WTC11 (cell line): ENCODE results near the gene KLRF1. TPM values are rescaled to one million over a fixed set of nuclear protein-coding genes. Genes with fewer than 3 reads are reported as not detected.

Experiments
- ATAC-seq: fragments of 200-7000 bp; cut with Tn5 transposase; 2 replicates; pipeline ENCODE4 v1.10.0; 2021; ENCODE audit warnings: mild to moderate bottlenecking, moderate library complexity
- CTCF ChIA-PET: fragments of 300-600 bp; sonication (Branson Sonifier 250); formaldehyde crosslinking; loops from one replicate; lab custom pipeline; 2021; ENCODE audit warnings: antibody characterized with exemption; lab: Charles Lee
- POLR2A ChIA-PET: fragments of 350-600 bp; sonication (Branson Sonifier 250); formaldehyde crosslinking; loops from one replicate; lab custom pipeline; 2021; ENCODE audit warnings: antibody characterized with exemption; lab: Charles Lee
- DNase-seq: peaks from one replicate; pipeline ENCODE4 v3.0.0; 2021; ENCODE audit warnings: low spot score
- H3K27ac Mint-ChIP-seq: 2 replicates; pipeline ENCODE4 v1.8.0; 2021; ENCODE audit warnings: mixed read lengths
- H3K27me3 Mint-ChIP-seq: 2 replicates; pipeline ENCODE4 v1.8.0; 2021; ENCODE audit warnings: low read depth, mild to moderate bottlenecking, moderate library complexity, mixed read lengths
- H3K36me3 Mint-ChIP-seq: 2 replicates; pipeline ENCODE4 v1.8.0; 2021; ENCODE audit warnings: mixed read lengths
- H3K4me1 Mint-ChIP-seq: 2 replicates; pipeline ENCODE4 v1.8.0; 2022; ENCODE audit warnings: mixed read lengths
- H3K4me3 Mint-ChIP-seq: 2 replicates; pipeline ENCODE4 v1.8.0; 2021; ENCODE audit warnings: mild to moderate bottlenecking, moderate library complexity, mixed read lengths
- H3K9me3 Mint-ChIP-seq: 2 replicates; pipeline ENCODE4 v1.8.0; 2021; ENCODE audit warnings: mixed read lengths
- ATF1 ChIP-seq: sonication (generic); formaldehyde crosslinking; IDR thresholded peaks from 2 replicates; pipeline ENCODE4 v1.8.1; 2023; ENCODE audit warnings: mild to moderate bottlenecking, moderate library complexity, missing genetic modification reagents
- EMX1 ChIP-seq: fragments of 250-450 bp; sonication (Bioruptor Pico); IDR thresholded peaks from 2 replicates; pipeline ENCODE4 v1.8.0; 2021; ENCODE audit warnings: mild to moderate bottlenecking
- GRHL2 ChIP-seq: fragments of 250-450 bp; sonication (Bioruptor Pico); IDR thresholded peaks from 2 replicates; pipeline ENCODE4 v1.8.0; 2022; ENCODE audit warnings: mild to moderate bottlenecking, moderate library complexity; ENCODE audit not compliant: insufficient replicate concordance, severe bottlenecking
- KAT7 ChIP-seq: sonication (generic); formaldehyde crosslinking; IDR thresholded peaks from 2 replicates; pipeline ENCODE4 v1.8.1; 2023; ENCODE audit warnings: missing genetic modification reagents, mild to moderate bottlenecking, borderline replicate concordance
- MXD4 ChIP-seq: fragments of 250-450 bp; sonication (Bioruptor Pico); IDR thresholded peaks from 2 replicates; pipeline ENCODE4 v1.8.0; 2021; ENCODE audit warnings: mild to moderate bottlenecking, moderate library complexity, borderline replicate concordance
- MYBL2 ChIP-seq: sonication (generic); formaldehyde crosslinking; IDR thresholded peaks from 2 replicates; pipeline ENCODE4 v1.8.1; 2023; ENCODE audit warnings: mild to moderate bottlenecking, moderate library complexity, missing genetic modification reagents
- NR2C2 ChIP-seq: sonication (generic); formaldehyde crosslinking; IDR thresholded peaks from 2 replicates; pipeline ENCODE4 v1.8.0; 2022; ENCODE audit warnings: mild to moderate bottlenecking, missing genetic modification reagents
- SP1 ChIP-seq: sonication (generic); formaldehyde crosslinking; conservative IDR thresholded peaks from 2 replicates; pipeline ENCODE4 v1.8.1; 2022; ENCODE audit warnings: missing genetic modification reagents
- TEAD1 ChIP-seq: sonication (generic); formaldehyde crosslinking; IDR thresholded peaks from 2 replicates; pipeline ENCODE4 v1.8.0; 2022; ENCODE audit warnings: mild to moderate bottlenecking, missing genetic modification reagents
- TEAD4 ChIP-seq: sonication (generic); formaldehyde crosslinking; IDR thresholded peaks from 2 replicates; pipeline ENCODE4 v1.8.0; 2022; ENCODE audit warnings: mild to moderate bottlenecking, missing genetic modification reagents
- ZBTB21 ChIP-seq: sonication (generic); formaldehyde crosslinking; IDR thresholded peaks from 2 replicates; pipeline ENCODE4 v1.8.1; 2023; ENCODE audit warnings: mild to moderate bottlenecking, missing genetic modification reagents, borderline replicate concordance
- ZNF232 ChIP-seq: sonication (generic); formaldehyde crosslinking; IDR thresholded peaks from 2 replicates; pipeline ENCODE4 v1.8.0; 2022; ENCODE audit warnings: mild to moderate bottlenecking, missing genetic modification reagents
- ZNF317 ChIP-seq: sonication (generic); formaldehyde crosslinking; IDR thresholded peaks from 2 replicates; pipeline ENCODE4 v1.8.1; 2023; ENCODE audit warnings: low read depth, mild to moderate bottlenecking, moderate library complexity, missing genetic modification reagents, borderline replicate concordance
- ZNF423 ChIP-seq: fragments of 250-450 bp; sonication (Bioruptor Pico); IDR thresholded peaks from 2 replicates; pipeline ENCODE4 v2.1.2; 2022; ENCODE audit warnings: mild to moderate bottlenecking, moderate library complexity
- total RNA-seq: library from RNA; stranded (reverse); gene quantifications from 3 replicates; pipeline ENCODE4 v1.2.3, GENCODE V29; 2021
- TF ChIP-seq, protein P1 (sequence below): sonication (generic); formaldehyde crosslinking; conservative IDR thresholded peaks from 2 replicates; pipeline ENCODE4 v1.8.1; 2022; ENCODE audit warnings: mild to moderate bottlenecking, missing genetic modification reagents
- TF ChIP-seq, protein P2 (sequence below): fragments of 250-450 bp; sonication (Bioruptor Pico); IDR thresholded peaks from 2 replicates; pipeline ENCODE4 v2.1.2; 2022; ENCODE audit warnings: mild to moderate bottlenecking, moderate library complexity
- TF ChIP-seq, protein P3 (sequence below): sonication (generic); formaldehyde crosslinking; IDR thresholded peaks from 2 replicates; pipeline ENCODE4 v1.8.0; 2023; ENCODE audit warnings: mild to moderate bottlenecking, missing genetic modification reagents
- TF ChIP-seq, protein P4 (sequence below): sonication (generic); formaldehyde crosslinking; conservative IDR thresholded peaks from 2 replicates; pipeline ENCODE4 v1.8.1; 2023; ENCODE audit warnings: mild to moderate bottlenecking, low read depth, missing genetic modification reagents, moderate library complexity
- TF ChIP-seq, protein P5 (sequence below): fragments of 250-450 bp; sonication (Bioruptor Pico); IDR thresholded peaks from 2 replicates; pipeline ENCODE4 v1.8.0; 2021; ENCODE audit warnings: mild to moderate bottlenecking

The KLRF1 gene
- total RNA-seq, 1 experiment from 2014 or later: not detected

DNA sequence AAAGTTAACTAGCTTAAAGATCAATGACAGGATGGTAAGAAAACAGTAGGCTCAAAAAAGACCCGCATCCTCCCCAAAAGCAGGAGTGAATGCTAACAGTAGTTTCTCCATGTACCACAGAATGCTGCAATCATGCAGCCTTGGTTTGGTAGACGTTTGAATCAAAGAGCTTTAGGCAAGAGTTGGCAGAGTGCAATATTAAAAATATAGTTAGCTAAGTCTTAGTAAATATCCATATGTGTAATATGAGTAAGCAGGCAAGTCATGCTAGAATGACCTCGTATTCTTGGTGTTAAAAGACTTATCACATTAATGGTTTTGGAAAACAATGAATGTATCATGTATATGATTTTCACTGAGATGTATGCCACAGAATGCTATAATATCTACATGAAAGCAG is 18.8 kb upstream of the KLRF1 start:
- Mint-ChIP-seq H3K36me3 (no peaks in the 10 kb centered on the region), H3K4me1 (peaks cover 4% of the 10 kb centered on the region; the same call in 1 of the 2 replicates), H3K27me3 (no peaks in the 10 kb centered on the region), H3K9me3 (no peaks in the 10 kb centered on the region), H3K27ac (no peak overlapping the region), H3K4me3 (no peak overlapping the region)
- ATAC-seq (no peak), DNase-seq (no peak)
- CTCF ChIA-PET: interaction anchor here (1.2 to 2.6 kb wide), 2 partner anchors 11 to 65 kb away, joined by 3 to 9 read pairs; no protein-coding TSS in a partner anchor
- POLR2A ChIA-PET: no interaction called here
- TF ChIP-seq ATF1 (no peak), SP1 (CRISPR knock-in tag) (no peak), MYBL2 (CRISPR knock-in tag) (no peak), GRHL2 (CRISPR knock-in tag) (no peak), ZNF423 (no peak)
- TF ChIP-seq, protein P1, sequence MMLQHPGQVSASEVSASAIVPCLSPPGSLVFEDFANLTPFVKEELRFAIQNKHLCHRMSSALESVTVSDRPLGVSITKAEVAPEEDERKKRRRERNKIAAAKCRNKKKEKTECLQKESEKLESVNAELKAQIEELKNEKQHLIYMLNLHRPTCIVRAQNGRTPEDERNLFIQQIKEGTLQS (CRISPR knock-in tag): no peak

DNA sequence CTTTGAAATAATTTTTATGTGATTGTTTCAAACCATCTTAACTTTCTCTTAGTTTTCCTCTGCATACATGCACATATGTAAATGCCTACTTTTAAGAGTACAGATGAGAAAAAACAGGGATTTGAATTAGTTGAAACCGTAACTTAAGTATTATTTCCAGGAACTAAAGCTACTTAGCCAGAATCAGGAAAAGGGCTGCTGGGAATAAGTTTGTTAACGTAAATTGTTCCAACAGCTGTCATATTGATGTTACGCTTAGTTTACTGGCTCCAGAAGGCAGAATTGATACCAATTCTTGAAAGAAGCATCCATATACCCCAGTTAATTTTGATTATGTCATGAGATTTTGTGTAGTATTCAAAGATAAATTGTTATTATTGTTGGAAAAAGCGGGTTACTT is 17.9 kb upstream of the KLRF1 start:
- TF ChIP-seq, protein P2, sequence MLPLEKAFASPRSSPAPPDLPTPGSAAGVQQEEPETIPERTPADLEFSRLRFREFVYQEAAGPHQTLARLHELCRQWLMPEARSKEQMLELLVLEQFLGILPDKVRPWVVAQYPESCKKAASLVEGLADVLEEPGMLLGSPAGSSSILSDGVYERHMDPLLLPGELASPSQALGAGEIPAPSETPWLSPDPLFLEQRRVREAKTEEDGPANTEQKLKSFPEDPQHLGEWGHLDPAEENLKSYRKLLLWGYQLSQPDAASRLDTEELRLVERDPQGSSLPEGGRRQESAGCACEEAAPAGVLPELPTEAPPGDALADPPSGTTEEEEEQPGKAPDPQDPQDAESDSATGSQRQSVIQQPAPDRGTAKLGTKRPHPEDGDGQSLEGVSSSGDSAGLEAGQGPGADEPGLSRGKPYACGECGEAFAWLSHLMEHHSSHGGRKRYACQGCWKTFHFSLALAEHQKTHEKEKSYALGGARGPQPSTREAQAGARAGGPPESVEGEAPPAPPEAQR: no peak
- TF ChIP-seq ZNF317 (CRISPR knock-in tag) (no peak), MXD4 (CRISPR knock-in tag) (no peak), TEAD1 (CRISPR knock-in tag) (no peak), EMX1 (CRISPR knock-in tag) (no peak), NR2C2 (no peak), KAT7 (CRISPR knock-in tag) (no peak), ZNF232 (CRISPR knock-in tag) (no peak), ZBTB21 (no peak), TEAD4 (CRISPR knock-in tag) (no peak)
- TF ChIP-seq, protein P3, sequence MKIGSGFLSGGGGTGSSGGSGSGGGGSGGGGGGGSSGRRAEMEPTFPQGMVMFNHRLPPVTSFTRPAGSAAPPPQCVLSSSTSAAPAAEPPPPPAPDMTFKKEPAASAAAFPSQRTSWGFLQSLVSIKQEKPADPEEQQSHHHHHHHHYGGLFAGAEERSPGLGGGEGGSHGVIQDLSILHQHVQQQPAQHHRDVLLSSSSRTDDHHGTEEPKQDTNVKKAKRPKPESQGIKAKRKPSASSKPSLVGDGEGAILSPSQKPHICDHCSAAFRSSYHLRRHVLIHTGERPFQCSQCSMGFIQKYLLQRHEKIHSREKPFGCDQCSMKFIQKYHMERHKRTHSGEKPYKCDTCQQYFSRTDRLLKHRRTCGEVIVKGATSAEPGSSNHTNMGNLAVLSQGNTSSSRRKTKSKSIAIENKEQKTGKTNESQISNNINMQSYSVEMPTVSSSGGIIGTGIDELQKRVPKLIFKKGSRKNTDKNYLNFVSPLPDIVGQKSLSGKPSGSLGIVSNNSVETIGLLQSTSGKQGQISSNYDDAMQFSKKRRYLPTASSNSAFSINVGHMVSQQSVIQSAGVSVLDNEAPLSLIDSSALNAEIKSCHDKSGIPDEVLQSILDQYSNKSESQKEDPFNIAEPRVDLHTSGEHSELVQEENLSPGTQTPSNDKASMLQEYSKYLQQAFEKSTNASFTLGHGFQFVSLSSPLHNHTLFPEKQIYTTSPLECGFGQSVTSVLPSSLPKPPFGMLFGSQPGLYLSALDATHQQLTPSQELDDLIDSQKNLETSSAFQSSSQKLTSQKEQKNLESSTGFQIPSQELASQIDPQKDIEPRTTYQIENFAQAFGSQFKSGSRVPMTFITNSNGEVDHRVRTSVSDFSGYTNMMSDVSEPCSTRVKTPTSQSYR (CRISPR knock-in tag): no peak
- TF ChIP-seq, protein P4, sequence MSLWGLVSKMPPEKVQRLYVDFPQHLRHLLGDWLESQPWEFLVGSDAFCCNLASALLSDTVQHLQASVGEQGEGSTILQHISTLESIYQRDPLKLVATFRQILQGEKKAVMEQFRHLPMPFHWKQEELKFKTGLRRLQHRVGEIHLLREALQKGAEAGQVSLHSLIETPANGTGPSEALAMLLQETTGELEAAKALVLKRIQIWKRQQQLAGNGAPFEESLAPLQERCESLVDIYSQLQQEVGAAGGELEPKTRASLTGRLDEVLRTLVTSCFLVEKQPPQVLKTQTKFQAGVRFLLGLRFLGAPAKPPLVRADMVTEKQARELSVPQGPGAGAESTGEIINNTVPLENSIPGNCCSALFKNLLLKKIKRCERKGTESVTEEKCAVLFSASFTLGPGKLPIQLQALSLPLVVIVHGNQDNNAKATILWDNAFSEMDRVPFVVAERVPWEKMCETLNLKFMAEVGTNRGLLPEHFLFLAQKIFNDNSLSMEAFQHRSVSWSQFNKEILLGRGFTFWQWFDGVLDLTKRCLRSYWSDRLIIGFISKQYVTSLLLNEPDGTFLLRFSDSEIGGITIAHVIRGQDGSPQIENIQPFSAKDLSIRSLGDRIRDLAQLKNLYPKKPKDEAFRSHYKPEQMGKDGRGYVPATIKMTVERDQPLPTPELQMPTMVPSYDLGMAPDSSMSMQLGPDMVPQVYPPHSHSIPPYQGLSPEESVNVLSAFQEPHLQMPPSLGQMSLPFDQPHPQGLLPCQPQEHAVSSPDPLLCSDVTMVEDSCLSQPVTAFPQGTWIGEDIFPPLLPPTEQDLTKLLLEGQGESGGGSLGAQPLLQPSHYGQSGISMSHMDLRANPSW (CRISPR knock-in tag): no peak
- TF ChIP-seq, protein P5, sequence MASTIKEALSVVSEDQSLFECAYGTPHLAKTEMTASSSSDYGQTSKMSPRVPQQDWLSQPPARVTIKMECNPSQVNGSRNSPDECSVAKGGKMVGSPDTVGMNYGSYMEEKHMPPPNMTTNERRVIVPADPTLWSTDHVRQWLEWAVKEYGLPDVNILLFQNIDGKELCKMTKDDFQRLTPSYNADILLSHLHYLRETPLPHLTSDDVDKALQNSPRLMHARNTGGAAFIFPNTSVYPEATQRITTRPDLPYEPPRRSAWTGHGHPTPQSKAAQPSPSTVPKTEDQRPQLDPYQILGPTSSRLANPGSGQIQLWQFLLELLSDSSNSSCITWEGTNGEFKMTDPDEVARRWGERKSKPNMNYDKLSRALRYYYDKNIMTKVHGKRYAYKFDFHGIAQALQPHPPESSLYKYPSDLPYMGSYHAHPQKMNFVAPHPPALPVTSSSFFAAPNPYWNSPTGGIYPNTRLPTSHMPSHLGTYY (CRISPR knock-in tag): no peak
- DNase-seq (no peak), ATAC-seq (no peak)
- Mint-ChIP-seq H3K27ac (no peak overlapping the region), H3K9me3 (no peaks in the 10 kb centered on the region), H3K4me1 (peaks cover 10% of the 10 kb centered on the region), H3K4me3 (no peak overlapping the region), H3K36me3 (no peaks in the 10 kb centered on the region), H3K27me3 (no peaks in the 10 kb centered on the region)
- ChIA-PET POLR2A (no interaction called here), CTCF (no interaction called here)
